HEK293 (cell line): ENCODE results near the gene EFHC1.

Experiments
- CTCF ChIP-seq: fragments of 450-650 bp; formaldehyde crosslinking; IDR thresholded peaks from 2 replicates; pipeline ENCODE4 v1.5.1; 2016; ENCODE audit warnings: missing biosample characterization, missing genetic modification characterization
- REST ChIP-seq: fragments of 450-650 bp; formaldehyde crosslinking; IDR thresholded peaks from 2 replicates; pipeline ENCODE4 v1.5.1; 2016; ENCODE audit warnings: missing biosample characterization, missing genetic modification characterization
- YY1 ChIP-seq: fragments of 450-650 bp; formaldehyde crosslinking; IDR thresholded peaks from 2 replicates; pipeline ENCODE4 v1.5.1; 2018; ENCODE audit warnings: missing biosample characterization, missing genetic modification characterization
- ZBTB44 ChIP-seq: fragments of 450-650 bp; IDR thresholded peaks from 2 replicates; pipeline ENCODE4 v1.5.1; 2018; ENCODE audit warnings: missing biosample characterization, mild to moderate bottlenecking, missing genetic modification characterization
- ZNF211 ChIP-seq: fragments of 450-650 bp; formaldehyde crosslinking; IDR thresholded peaks from 2 replicates; pipeline ENCODE4 v1.5.1; 2016; ENCODE audit warnings: low read depth, missing biosample characterization, missing genetic modification characterization
- ZNF24 ChIP-seq: fragments of 450-650 bp; formaldehyde crosslinking; IDR thresholded peaks from 2 replicates; pipeline ENCODE4 v1.5.1; 2016; ENCODE audit warnings: missing biosample characterization, missing genetic modification characterization
- ZNF426 ChIP-seq: fragments of 450-650 bp; formaldehyde crosslinking; IDR thresholded peaks from 2 replicates; pipeline ENCODE4 v1.5.1; 2017; ENCODE audit warnings: missing biosample characterization, missing genetic modification characterization, mild to moderate bottlenecking, inconsistent platforms, moderate library complexity
- ZNF776 ChIP-seq: fragments of 450-650 bp; formaldehyde crosslinking; IDR thresholded peaks from 2 replicates; pipeline ENCODE4 v1.5.0; 2017; ENCODE audit warnings: missing biosample characterization, missing genetic modification characterization, borderline replicate concordance
- TF ChIP-seq, protein P1 (sequence below): sonication (generic); formaldehyde crosslinking; IDR thresholded peaks from 2 replicates; pipeline ENCODE4 v1.8.1; 2022; ENCODE audit warnings: mild to moderate bottlenecking, moderate library complexity, missing genetic modification reagents
- TF ChIP-seq, protein P2 (sequence below): fragments of 450-650 bp; formaldehyde crosslinking; IDR thresholded peaks from 2 replicates; pipeline ENCODE4 v1.5.1; 2016; ENCODE audit warnings: missing biosample characterization, missing genetic modification characterization
- TF ChIP-seq, protein P3 (sequence below): fragments of 450-650 bp; formaldehyde crosslinking; IDR thresholded peaks from 2 replicates; pipeline ENCODE4 v1.5.1; 2016; ENCODE audit warnings: missing biosample characterization, missing genetic modification characterization

GRCh38 chr6:52415333-52415732, 4.8 kb upstream of the EFHC1 start:
- TF ChIP-seq CTCF (tag by site-specific recombination): no peak
- TF ChIP-seq, protein P1, sequence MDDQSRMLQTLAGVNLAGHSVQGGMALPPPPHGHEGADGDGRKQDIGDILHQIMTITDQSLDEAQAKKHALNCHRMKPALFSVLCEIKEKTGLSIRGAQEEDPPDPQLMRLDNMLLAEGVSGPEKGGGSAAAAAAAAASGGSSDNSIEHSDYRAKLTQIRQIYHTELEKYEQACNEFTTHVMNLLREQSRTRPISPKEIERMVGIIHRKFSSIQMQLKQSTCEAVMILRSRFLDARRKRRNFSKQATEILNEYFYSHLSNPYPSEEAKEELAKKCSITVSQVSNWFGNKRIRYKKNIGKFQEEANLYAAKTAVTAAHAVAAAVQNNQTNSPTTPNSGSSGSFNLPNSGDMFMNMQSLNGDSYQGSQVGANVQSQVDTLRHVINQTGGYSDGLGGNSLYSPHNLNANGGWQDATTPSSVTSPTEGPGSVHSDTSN (CRISPR knock-in tag): no peak
- TF ChIP-seq, protein P2, sequence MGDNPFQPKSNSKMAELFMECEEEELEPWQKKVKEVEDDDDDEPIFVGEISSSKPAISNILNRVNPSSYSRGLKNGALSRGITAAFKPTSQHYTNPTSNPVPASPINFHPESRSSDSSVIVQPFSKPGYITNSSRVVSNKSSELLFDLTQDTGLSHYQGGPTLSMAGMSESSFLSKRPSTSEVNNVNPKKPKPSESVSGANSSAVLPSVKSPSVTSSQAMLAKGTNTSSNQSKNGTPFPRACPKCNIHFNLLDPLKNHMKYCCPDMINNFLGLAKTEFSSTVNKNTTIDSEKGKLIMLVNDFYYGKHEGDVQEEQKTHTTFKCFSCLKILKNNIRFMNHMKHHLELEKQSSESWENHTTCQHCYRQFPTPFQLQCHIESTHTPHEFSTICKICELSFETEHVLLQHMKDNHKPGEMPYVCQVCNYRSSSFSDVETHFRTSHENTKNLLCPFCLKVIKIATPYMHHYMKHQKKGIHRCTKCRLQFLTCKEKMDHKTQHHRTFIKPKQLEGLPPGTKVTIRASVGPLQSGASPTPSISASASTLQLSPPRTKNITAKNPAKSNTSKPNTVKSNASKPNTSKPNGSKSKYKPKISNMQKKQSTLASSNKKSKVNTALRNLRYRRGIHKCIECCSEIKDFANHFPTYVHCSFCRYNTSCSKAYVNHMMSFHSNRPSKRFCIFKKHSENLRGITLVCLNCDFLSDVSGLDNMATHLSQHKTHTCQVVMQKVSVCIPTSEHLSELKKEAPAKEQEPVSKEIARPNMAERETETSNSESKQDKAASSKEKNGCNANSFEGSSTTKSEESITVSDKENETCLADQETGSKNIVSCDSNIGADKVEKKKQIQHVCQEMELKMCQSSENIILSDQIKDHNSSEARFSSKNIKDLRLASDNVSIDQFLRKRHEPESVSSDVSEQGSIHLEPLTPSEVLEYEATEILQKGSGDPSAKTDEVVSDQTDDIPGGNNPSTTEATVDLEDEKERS: no peak
- TF ChIP-seq ZNF24 (tag by site-specific recombination): no peak
- TF ChIP-seq ZNF426: no peak
- no peak for TF ChIP-seq ZNF776 (tag by site-specific recombination)
- TF ChIP-seq ZBTB44 (tag by site-specific recombination): no peak
- TF ChIP-seq REST: no peak
- no peak for TF ChIP-seq ZNF211 (tag by site-specific recombination)
- TF ChIP-seq YY1 (tag by site-specific recombination): no peak
- TF ChIP-seq, protein P3, sequence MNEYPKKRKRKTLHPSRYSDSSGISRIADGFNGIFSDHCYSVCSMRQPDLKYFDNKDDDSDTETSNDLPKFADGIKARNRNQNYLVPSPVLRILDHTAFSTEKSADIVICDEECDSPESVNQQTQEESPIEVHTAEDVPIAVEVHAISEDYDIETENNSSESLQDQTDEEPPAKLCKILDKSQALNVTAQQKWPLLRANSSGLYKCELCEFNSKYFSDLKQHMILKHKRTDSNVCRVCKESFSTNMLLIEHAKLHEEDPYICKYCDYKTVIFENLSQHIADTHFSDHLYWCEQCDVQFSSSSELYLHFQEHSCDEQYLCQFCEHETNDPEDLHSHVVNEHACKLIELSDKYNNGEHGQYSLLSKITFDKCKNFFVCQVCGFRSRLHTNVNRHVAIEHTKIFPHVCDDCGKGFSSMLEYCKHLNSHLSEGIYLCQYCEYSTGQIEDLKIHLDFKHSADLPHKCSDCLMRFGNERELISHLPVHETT (tag by site-specific recombination): no peak
